ENCODE measurements around the gene NUSAP1.
"Not testable (repeated sequence)": the region's sequence is repeated elsewhere in the genome, so short reads cannot be mapped to it uniquely, and the experiment has no call there.

NUSAP1 gene

GRCh38 chr15:41332194-41333025, at the start of gene NUSAP1, which contains the start of gene OIP5:
TSS of gene NUSAP1 (plus strand) at chr15:41332881. CDS start at chr15:41332958, 77 bp downstream.
TSS of gene OIP5 (minus strand) at chr15:41332591. CDS start at chr15:41332561, 30 bp downstream.
- DNase-seq (ENCODE audit: low spot score), result peak; percentile 94

DNA sequence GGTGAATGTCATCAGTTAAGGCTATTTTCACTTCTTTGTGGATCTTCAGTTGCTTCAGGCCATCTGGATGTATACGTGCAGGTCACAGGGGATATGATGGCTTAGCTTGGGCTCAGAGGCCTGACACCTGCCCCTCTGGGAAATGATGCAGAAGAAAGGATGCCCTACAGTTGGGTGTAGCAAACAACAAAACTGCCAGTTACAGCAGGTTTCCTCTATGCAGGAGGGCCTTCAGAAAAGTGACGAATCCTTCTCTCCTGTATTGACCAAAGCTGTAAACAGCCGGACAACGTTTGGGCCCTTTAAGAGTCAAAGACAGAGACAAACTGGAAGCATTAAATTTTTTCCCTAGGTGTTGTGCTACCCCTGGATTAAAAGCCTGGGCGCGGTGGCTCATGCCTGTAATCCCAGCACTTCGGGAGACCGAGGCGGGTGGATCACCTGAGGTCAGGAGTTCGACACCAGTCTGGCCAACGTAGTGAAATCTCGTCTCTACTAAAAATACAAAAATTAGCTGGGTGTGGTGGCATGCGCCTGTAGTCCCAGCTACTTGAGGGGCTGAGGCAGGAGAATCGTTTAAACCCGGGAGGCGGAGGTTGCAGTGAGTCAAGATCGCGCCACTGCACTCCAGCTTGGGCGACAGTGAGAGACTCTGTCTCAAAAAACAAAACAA, 49.6 kb upstream of the NUSAP1 start:
- not testable (repeated sequence) for DNase-seq (ENCODE audit: low spot score)

- DNase-seq (ENCODE audit: low spot score), result peak; percentile 97
These were observed 48.8 kb upstream of the NUSAP1 start for GRCh38 chr15:41283653-41284426.

GRCh38 chr15:41284427-41285177, 48.1 kb upstream of the NUSAP1 start:
- DNase-seq (ENCODE audit: low spot score), result no peak

DNA sequence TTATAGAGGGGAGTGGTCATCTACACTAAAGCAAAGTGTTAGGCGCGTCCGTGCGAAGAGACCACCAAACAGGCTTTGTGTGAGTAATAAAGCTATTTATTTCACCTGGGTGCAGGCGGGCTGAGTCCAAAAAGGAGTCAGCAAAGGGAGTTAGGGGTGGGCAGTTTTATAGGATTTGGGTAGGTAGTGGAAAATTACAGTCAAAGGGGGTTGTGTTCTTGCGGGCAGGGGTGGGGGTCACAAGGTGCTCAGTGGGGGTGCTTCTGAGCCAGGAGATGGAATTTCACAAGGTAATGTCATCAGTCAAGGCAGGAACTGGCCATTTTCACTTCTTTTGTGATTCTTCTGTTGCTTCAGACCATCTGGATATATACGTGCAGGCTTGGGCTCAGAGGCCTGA, 47.4 kb upstream of the NUSAP1 start:
- DNase-seq (ENCODE audit: low spot score), result no peak

DNA sequence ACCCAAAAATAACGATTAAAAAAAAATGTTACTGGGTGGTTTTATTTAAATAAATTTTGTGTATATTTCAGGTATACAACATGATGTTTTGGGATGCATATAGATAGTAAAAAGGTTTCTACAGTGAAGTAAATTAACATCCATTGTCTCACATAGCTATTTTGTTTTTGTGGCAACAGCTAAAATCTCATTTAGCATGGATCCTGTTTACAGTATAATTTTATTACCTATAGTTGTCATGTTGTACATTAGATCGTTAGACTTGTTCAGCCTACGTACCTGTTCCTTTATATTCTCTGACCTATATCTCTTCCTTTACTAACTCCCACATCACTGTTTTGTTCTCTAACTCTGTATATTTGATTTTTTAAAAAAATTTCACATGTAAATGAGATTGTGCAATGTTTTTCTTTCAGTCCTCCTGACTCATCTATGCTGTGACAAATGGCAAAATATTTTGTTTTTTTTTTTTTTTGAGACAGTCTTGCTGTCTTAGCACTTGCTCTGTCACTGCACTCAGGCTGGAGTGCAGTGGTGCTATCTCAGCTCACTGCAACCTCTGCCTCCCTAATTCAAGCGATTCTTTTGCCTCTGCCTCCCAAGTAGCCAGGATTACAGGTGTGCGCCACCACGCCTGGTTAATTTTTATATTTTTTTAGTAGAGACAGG, 45.9 kb upstream of the NUSAP1 start:
- no peak for DNase-seq (ENCODE audit: low spot score)

DNA sequence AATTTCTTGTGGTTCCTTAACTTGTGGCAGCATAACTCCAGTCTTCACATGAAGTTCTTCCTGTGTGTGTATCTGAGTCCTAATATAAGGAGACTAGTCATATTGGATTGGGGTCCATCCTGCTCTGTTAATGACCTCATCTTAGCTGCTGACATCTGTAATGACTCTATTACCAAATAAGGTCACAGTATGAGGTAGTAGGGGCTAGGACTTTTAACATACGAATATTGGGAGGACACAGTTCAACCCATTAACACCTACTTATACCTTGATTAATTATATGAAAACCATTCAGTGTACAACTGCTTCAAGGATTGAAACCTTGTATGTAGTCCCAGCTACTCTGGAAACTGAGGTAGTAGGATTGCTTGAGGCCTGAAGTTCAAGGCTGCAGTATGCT, 44.2 kb upstream of the NUSAP1 start:
- no peak for DNase-seq (ENCODE audit: low spot score)

GRCh38 chr15:41289953-41290352, 42.7 kb upstream of the NUSAP1 start:
- DNase-seq (ENCODE audit: low spot score), result no peak

DNA sequence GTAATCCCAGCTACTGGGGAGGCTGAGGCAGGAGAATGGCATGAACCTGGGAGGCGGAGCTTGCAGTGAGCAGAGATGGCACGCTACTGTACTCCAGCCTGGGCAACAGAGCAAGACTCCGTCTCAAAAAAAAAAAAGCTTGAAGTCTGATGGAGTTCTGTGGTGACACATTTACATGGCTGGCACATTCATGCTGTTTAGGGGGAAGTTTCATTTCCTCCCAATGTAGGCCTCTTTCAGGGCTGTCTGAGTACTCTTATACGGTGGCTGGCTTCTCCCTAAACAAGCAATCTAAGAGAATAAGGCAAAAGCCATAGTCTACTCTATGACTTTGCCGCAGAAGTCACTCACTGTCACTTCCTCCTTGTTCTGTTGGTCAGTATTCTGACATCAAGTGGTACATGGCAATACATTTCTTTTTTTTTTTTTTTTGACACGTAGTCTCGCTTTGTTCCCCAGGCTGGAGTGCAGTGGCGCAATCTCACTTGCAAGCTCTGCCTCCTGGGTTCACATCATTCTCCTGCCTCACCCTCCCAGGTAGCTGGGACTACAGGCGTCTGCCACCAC, 41.5 kb upstream of the NUSAP1 start:
- no peak for DNase-seq (ENCODE audit: low spot score)

DNA sequence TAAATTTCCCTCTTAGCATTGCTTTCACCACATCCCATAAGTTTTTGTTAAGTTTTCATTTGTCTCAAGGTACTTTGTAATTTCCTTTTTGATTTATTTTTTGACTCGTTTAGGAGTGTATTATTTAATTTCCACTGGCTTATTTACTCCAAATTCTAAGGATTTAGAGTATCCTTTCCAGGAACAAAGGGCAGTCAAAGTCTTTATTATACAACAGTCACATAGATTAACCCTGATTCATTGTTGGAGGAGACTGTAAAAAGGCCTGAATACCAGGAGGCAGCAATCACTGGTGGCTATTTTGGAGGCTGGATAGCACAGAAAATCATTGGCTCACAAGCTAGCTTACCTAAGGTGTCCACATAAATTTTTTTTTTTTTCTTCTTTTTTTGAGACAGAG, 40.2 kb upstream of the NUSAP1 start:
- DNase-seq (ENCODE audit: low spot score), result no peak

DNA sequence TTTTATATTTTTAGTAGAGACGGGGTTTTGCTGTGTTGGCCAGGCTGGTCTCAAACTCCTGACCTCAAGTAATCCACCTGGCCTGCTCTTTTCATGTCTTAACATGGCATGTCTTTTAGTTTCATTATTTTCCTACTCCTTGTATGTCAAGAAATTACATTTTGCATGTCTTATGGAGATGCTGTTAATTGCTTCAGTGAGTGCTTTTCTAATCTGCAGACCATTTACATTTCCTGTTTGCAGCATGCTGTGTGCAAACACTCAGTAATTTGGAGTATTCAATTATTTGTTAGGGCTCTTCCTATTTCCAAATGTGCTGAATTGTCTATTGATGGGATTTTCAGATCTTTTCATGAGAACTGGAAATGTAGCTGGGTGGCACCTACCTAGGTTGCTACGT, 31.5 kb upstream of the NUSAP1 start:
- not testable (repeated sequence) for DNase-seq (ENCODE audit: low spot score)

DNA sequence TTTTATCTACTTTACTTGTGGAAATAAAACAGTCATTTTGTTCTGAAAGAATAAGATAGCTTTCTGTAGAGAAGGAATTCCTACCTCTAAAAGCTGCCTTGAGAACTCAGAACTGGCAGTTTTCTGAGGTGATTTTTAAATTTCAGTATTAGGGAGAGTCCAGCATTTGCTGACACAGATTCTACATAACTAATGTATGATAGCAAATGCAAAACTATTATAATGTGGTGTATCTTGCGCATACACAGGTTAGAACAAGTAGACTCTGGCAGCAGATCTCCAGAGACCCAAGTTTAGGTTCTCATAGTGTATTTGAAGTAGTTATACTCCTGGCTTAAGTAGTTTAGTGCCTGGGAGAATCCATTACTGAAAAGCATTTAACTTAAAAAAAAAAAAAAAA, 31.1 kb upstream of the NUSAP1 start:
- no peak for DNase-seq (ENCODE audit: low spot score)

DNA sequence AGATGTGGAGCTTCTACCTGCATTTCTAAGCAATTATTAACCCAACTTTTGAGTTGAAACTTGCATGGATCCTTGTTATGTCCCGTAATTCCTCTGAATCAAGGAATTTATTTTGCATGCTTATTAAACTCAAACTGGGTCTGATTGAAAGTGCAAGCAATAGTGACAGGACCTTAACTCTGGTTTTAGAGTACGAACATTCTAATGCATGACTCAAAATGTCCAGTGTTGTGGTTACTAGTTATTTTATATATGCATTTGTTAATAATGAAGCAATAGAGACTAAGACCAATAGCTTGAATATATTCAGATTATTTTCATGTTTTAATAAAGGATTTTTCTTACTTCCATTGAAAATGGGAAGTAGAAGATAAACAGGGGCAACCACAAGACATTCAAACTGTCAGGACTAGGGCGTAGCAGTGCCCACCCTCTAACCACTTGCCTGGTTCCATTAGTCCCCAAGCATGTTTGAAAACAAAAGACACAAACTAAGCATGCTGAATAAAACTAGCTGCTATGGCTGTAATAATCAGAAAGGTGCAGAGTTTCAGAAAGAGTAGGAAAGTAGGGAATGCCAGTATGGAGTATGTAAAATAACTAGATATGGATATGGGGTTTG, 28.4 kb upstream of the NUSAP1 start:
- DNase-seq (ENCODE audit: low spot score), result no peak

DNA sequence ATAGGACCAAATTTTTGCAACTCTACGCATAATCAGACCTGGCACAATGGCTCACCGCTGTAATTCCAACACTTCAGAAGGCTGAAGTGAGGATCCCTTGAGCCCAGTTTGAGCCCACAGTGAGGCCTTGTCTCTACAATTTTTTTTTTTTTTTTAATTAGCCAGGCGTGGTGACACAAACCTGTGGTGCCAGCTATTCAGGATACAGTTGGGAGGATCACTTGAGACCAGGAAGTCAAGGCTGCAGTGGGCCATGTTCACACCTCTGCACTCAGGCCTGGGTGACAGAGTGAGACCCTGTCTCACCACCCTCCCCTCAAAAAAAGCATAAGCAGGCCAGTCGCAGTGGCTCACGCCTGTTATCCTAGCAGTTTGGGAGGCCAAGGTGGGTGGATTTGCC, 25.0 kb upstream of the NUSAP1 start:
- DNase-seq (ENCODE audit: low spot score), result no peak

- no peak for DNase-seq (ENCODE audit: low spot score)
These were observed 23.3 kb upstream of the NUSAP1 start for GRCh38 chr15:41309226-41309905.

DNA sequence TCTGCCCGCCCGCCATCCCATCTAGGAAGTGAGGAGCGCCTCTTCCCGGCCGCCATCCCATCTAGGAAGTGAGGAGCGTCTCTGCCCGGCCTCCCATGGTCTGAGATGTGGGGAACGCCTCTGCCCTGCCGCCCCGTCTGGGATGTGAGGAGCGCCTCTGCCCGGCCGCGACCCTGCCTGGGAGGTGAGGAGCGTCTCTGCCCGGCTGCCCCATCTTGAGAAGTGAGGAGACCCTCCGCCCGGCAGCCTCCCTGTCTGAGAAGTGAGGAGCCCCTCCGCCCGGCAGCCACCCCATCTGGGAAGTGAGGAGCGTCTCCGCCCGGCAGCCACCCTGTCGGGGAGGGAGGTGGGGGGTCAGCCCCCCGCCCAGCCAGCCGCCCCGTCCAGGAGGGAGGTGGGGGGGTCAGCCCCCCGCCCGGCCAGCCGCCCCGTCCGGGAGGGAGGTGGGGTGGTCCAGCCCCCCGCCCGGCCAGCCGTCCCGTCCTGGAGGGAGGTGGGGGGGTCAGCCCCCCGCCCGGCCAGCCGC, 11.8 kb upstream of the NUSAP1 start:
- DNase-seq (ENCODE audit: low spot score), result not testable (repeated sequence)

- DNase-seq (ENCODE audit: low spot score), result no peak
These were observed 9.1 kb upstream of the NUSAP1 start for GRCh38 chr15:41323611-41324010.

GRCh38 chr15:41331281-41331680, 1.4 kb upstream of the NUSAP1 start:
- no peak for DNase-seq (ENCODE audit: low spot score)

GRCh38 chr15:41331833-41332193, 868 bp upstream of the NUSAP1 start:
- no peak for DNase-seq (ENCODE audit: low spot score)
